ENCODE measurements around the gene MBNL2. TPM values are rescaled to one million over a fixed set of nuclear protein-coding genes. Genes with fewer than 3 reads are reported as not detected.
"Not testable (repeated sequence)": the region's sequence is repeated elsewhere in the genome, so short reads cannot be mapped to it uniquely, and the experiment has no call there.

The MBNL2 gene
- total RNA-seq, 1 donor from 2014 or later = 102 TPM

DNA sequence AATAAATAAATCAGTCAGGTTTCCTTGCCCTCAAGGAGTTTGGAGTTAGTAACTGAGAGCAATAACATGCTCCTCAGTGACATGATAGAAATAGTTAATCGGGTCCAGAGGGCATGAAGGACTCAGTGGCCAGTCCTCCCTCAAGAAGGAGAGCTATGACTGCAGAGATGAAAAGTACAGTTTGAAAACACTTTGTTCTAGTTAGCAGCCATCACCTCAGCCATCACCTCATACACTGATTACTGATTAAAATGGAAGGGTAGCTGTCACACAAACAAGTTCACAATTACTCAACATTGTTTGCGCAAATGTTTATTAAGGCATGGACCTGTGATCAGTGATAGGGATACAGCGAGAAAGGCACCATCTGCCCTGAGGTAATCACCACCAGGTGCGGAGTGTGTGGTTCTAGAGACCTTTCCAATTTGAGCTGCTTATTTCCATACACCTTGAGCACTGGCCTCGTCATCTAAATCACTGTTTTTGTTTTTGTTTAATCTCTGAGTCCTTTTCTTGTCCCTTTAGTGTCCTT, 126.5 kb downstream of the MBNL2 start:
- intact Hi-C loops (cut with DNase I) = loop anchor here (10.0 kb wide), 2 partner anchors 124 to 234 kb away; partner anchors contain the start of gene MBNL2
- ATAC-seq = no peak
- no peak for DNase-seq (ENCODE audit: low spot score)

DNA sequence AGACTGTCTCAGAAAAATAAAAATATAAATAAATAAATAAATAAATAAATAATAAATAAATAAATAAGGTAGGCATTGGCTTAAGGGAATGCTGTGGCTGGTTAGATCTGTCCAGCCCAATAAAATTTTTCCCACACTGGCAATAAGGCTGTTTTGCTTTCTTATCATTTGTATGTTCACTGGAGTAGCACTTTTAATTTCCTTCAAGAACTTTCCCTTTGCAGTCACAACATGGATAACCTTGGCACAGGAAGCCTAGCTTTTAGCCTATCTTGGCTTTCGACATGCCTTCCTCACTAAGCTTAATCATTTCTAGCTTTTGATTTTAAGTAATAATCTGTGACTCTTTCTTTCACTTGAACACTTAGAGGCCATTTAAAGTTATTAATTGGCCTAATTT, 129.9 kb downstream of the MBNL2 start:
- intact Hi-C loops (cut with DNase I); DNase-seq (ENCODE audit: low spot score); ATAC-seq: not testable (repeated sequence)

DNA sequence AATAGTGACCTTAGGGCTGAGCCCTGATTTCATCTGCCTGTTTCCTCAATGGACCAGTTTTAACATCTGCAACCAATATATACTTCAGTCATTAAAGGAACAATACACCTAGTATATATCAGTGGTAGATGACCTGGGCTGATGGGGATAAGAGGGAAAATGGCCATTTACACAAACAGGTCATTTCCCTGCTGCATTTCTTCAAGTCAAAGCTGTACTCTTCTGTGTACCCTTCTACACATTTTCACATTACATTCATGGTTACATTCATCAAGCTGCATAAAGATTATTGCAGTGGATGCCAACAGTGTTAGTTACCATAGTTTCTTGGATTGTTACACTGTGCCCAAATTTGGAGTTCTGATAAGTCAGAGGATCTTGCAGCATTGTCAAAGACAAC, 130.7 kb downstream of the MBNL2 start:
- intact Hi-C loops (cut with DNase I) = no loop called here
- DNase-seq (ENCODE audit: low spot score) = no peak
- ATAC-seq = no peak

DNA sequence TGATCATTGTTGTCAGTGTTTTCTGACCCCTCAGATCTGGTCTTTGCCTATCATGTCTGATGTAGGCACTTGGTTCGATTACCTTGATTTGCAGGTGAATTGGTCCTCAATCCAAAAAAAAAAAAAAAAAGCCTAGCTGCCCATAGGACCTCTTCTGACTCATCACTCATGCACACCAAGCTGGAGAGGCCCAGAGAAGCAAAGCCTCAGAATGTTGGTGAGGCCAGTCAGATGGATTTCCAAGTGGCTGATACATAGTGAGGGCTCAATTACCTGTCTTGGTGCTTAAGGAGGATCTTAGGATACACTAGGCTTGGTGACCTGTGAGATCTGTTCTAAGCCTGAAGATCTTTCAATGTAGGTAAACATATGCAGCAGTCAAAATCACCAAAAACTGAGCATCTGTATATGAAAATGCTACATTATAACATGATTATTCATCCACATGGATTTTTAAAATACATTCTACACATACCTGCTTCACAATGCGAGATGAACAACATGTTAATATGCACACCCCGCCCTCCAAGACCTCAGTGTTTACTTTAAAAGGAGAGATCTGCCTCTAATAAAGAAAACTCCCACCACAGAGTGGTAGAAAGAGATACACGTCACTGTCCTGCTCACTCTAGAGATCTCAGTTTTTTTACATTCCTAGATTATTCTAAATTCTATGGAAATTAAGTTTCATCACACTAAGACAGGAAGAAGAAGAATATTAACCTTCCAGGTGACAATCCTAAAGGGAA, 132.0 kb downstream of the MBNL2 start:
- DNase-seq (ENCODE audit: low spot score) (no peak), ATAC-seq (no peak)
- intact Hi-C loops (cut with DNase I) = no loop called here

DNA sequence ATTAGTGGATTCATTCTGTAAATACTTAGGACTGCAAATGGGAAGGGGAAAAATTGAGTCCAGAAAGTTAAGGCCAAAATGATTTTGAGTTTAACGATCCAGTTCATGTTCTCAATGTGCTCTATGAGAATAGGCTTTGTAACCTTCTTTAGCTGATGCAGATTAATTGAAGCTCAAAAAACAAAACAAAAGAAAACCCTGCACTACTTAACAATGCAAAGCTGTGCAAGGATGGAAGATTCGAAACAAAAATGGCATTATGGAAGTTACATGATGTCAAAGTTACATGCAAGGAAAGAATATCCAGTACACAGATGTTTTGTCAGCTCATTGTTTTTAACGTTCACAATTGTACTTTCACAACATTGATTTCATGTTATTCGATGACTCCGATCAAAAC, 132.7 kb downstream of the MBNL2 start:
- intact Hi-C loops (cut with DNase I) = no loop called here

DNA sequence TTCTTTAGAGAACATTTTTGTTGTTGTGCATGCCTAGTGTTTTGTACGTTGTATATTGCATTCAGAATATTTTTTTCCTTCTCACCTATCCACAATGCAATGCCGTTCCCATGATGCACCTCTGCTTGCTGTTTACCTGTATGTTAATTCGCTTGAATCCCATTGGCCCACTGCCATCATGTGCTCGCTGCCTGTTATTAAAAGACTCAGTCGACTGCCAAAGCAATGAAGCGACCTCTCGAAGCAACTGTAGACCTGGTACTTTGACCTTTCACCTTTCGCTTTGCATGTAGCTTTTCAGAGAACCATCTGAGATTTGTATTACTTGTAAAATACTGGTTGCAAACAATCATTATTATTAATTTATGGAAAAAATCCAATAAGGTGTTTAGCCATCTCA, 134.5 kb downstream of the MBNL2 start:
- intact Hi-C loops (cut with DNase I) = no loop called here
- ATAC-seq (no peak), DNase-seq (ENCODE audit: low spot score) (no peak)

More for the DNA sequence above, 132.7 kb downstream of the MBNL2 start:
- DNase-seq (ENCODE audit: low spot score) (no peak), ATAC-seq (no peak)

DNA sequence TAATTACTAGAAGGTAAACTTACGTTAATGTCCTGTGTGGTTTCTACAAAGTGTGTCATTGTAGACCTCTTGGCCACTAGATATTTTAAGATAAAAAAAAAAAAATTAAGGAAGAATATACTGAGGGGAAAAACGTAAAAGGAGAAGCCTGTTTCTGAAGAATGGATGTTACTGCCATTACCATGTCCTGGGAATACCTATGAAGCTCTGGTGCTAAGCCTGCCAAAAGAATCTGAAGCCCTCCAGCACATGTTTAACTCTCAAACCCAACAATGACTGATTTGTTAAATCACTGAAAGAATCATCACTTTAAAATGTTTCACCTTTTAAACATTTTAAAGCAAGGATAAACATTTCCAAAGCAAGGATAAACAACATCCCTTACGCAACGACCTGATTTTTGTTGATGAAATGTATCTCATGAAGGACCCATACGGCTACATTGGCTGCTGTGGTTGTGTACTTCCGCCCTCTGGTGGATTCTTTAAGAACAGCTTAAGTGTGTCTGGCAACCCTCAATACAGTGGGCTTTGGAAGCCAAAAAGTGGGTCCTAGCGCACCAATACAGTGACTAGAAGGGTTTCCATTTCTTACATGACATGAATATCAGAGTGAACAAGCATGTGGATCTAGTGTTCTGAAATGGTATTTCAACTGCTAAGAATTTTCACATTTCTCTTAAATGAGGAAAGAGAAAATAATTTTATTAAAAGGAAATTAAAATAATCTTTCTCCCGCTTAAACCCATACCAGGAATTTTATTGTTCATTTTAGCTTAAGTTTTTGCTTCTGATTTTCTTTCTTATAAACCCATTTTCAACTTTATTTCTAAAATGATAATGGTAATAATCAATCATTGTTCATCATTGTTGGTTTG, 137.3 kb downstream of the MBNL2 start:
- ATAC-seq (peak; percentile 93), DNase-seq (ENCODE audit: low spot score) (no peak)
- intact Hi-C loops (cut with DNase I) = no loop called here

DNA sequence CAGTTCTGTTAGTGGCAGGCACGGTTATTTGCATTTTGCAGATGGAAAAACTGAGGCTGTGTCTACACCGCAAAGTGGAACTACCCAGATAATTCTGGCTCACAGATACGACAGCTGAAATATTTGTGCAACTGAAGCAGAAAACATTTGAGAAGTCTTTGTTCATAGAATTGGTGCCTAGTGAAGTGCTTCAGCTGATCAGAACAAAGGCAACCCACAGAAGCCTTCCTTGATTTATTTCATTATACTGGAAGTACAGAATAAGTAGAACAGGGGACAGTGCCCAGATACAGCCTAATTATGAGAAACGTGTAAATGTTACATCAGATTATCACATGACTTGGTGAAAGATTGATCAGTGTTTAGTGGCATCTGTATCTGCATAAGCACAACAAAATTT, 138.5 kb downstream of the MBNL2 start:
- ATAC-seq (no peak), DNase-seq (ENCODE audit: low spot score) (no peak)
- intact Hi-C loops (cut with DNase I) = no loop called here

DNA sequence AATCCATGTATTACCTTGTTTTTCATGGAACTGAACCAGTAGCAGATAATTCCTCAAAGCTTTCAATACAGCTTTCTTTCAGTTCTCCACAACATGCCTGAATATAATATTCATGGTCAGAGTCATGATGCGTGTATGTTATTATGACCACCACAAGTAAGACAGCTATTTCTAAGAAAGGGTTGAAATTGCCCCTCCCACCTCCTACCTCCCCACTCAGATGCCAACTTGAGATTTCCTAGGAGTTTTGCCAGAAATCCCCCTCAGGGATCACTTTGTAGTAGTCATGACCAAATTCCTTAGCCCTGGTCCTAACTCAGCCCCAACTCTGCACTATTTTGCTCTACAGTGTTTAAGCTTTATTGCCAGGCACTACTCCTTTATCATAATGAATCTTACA, 141.9 kb downstream of the MBNL2 start:
- intact Hi-C loops (cut with DNase I) = no loop called here
- ATAC-seq (no peak), DNase-seq (ENCODE audit: low spot score) (no peak)

DNA sequence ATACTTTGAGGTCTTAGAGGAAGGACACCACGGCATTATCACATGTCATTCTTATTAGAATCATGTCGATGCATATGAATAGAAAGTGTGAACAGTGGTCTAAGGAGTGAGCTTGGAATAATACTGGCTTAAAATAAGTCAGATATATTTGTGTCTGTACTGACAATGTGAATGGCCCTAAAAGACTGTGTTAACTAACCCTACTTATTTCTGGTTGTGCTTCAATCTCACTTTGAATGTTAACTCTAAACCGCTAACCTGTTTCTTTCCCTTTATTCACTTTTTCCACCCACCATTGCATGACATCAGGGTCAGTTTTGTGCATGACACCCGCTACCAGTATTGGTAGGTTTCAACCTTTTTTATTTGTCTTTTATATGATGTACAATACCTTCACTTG, 142.7 kb downstream of the MBNL2 start:
- intact Hi-C loops (cut with DNase I) = no loop called here
- no peak for DNase-seq (ENCODE audit: low spot score)
- no peak for ATAC-seq

DNA sequence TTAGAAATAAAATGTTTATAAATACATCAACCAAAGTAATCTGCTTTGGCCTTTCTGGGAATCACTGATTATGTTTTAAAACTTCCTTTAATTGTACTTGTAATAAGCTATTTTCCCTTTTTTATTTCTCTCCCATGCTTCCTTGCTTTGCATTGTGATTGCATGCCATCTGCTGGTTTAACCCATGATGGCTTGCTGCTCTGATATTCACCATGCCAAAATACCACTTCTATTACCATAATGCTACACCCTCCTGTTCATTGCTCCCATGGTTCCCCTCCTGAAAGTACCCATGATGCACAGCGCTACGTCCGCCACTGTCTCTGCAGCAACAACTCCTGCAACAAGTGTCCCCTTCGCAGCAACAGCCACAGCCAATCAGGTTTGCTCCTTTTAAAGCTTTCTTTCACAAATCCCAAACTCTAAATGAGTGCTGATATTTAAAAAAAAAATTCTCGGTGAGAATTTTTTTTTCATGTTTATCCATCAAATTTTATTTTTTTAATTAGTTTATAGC, 144.1 kb downstream of the MBNL2 start:
- ATAC-seq = no peak
- DNase-seq (ENCODE audit: low spot score) = no peak
- intact Hi-C loops (cut with DNase I) = no loop called here

DNA sequence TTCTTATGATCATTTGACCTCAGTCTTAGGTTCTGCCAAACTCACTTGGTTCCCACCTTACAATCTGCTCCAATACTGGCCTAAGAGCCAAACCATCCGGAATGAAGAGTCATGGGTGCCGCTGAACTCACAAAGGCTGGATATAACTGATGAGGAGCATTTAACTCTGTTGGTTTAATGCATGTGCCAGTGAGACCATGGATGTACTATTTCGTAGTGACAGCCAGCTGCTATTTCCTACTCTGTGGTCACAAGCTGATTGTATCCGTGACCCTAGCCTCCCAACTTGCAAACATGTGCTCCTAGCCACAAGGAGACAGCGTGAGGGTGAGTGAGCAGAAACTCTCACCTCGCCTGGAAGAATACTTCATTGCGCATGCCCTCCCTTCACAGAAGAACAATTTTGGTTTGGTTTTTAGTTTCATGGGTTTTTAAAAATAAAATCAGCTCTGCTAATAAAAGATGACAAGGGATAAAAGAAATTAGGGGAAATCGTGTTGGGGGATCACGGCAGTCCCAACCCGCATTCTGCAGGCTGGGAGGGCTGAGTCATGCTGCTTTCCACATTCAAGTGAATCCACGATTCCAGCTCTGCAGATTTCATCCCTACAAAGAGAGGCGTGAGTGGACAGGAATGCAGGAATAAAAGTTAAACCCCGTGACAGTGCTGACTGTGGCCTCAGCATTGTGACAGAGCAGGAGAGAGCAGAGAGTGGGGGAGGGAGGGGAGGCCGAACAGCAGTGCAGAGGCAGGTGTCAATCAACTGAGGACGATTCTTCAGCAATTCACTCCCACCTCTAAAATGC, 145.1 kb downstream of the MBNL2 start:
- DNase-seq (ENCODE audit: low spot score) = no peak
- ATAC-seq = peak; percentile 86
- intact Hi-C loops (cut with DNase I) = no loop called here

DNA sequence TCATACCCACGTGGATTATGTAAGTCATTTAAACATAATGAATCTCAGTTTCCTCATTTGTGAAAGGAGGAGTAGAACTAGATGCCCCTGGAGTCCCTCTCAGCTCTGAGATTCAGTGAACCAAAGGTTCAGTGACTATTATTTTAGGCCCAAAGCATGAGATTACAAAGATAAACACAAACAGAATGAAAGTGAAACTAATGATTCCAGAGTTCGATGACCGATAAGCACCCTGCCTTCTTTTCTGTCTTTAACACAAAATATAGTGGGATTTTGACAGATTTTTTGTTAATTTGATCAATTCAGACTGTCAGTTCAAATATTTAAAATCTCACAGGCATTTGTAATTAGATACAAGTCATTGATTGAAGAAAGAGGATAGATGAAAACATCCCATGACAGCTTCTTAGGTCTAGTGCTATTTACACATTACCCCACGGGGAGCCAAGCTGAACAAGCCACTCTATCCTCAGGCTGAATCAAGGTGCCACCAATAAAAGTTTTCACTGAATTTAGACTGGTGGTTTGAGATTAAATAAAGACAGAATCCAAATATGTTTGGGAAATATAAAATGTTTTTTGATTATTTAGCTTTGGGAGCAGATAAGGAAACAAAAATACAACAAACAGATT, 147.2 kb downstream of the MBNL2 start:
- DNase-seq (ENCODE audit: low spot score) (no peak), ATAC-seq (peak; percentile 47)
- intact Hi-C loops (cut with DNase I) = no loop called here

DNA sequence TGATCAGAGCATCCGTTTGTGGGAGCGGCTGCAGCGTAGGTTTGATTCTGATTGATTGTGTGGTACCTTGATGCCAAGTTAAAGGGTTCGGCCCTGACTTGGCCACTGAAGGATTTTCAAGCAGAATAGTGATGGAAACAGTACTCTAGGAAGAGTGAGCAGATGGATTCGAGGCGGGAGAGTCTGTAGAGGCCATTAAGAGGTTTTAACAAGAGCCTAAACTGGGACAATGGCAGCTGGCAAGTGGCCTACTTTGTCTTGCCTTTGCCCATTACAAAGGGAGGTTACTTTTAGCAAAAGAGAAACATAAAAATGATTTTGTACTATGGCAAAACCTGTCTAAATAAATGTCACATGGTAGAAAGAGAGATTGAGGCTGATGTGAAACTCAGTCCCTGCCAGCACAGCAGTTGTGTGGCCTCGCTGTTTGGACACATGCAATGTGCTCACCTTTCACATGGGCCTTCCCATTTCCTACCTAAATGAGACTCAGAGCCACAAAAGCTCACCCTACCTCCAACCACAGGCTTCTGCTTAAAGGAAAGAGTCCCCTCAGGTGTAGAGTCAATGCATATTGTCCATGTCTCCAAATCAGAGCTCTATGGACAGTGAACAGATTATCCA, 149.5 kb downstream of the MBNL2 start:
- ATAC-seq (no peak), DNase-seq (ENCODE audit: low spot score) (no peak)
- intact Hi-C loops (cut with DNase I) = no loop called here

DNA sequence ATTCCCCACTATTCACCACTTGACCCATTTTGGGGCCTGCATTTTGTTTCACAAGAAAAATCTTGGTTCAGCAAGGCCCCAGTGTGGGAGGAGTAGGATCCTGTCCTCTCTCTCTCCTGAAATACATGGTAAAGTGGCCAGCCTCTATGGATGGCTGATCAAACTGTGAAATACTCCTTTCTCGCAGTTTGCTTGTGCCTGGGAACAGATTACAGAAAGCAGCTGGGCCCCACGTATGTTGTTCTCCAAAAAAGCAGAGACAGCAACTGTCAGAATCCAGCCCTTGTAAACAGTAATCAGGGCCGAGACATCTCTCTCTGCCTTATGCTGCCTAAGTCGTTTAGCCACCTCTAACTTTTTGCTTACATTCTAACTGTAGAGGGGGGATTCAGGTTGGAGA, 150.8 kb downstream of the MBNL2 start:
- intact Hi-C loops (cut with DNase I) = no loop called here
- ATAC-seq = no peak

DNA sequence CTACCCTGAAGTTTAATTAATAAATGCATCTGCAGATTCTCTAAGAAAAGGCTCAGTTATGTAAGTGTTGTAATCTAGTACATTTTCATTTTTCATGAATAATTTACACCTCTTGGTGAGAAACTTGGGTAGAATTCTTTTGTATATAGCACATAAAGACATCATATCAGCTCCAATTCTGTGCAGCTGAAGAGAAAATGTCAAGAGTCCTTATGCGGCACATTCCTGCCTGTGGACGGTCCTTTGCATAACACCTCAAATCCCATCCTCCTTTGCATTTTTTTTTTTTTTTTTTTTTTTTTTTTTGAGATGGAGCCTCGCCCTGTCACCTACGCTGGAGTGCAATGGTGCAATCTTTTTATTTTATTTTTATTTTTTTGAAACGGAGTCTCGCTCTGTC, 151.7 kb downstream of the MBNL2 start:
- no peak for DNase-seq (ENCODE audit: low spot score)
- ATAC-seq = no peak
- intact Hi-C loops (cut with DNase I) = no loop called here

More for the DNA sequence above, 150.8 kb downstream of the MBNL2 start:
- DNase-seq (ENCODE audit: low spot score) = no peak

DNA sequence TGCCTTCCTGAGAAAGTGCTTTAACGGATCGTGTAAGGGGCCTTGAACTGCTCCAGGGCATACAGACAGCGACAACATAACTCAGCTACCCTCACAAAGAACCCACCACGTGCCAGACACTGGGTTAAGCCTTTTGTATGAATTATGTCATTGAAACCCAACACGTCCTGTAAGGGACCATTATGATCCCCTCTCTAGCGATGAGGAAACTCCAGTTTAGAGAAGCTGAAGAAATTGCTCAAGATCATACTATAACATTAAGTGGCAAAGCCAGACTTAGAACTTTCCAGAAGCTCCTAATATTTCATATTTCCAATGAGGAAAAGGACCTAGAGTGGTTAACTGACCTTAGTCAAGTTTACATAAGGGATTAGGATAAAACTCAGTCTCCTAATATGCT, 154.8 kb downstream of the MBNL2 start:
- ATAC-seq = no peak
- no peak for DNase-seq (ENCODE audit: low spot score)
- intact Hi-C loops (cut with DNase I) = no loop called here

DNA sequence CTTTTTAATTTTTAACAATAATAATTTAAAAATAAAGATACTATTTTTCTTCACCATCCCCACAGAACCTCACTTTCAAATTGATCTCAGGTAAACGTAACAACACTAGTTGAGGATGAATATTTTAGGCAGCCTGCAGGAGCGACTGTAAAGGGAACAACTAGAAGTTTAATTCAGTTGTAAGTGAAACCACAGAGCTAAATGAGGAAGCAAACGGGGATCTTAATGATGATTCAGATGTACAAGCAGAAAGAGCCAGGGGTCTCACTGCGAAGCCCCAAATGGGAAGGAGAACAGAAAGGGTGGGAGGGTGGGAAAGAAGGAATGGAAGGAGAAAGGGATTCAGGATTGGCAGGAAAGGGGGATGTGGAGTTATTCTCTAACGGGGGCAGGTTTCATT, 157.3 kb downstream of the MBNL2 start:
- intact Hi-C loops (cut with DNase I) = no loop called here
- no peak for DNase-seq (ENCODE audit: low spot score)
- no peak for ATAC-seq
